ENCODE results near the gene TMEM217.

- TF ChIP-seq CTCF (IDR thresholded peaks at IDR 0.05; ENCODE audit: poor library complexity) (no peak), EZH2phosphoT487 (IDR thresholded peaks at IDR 0.05; ENCODE audit: low read depth, severe bottlenecking, unreplicated experiment) (no peak)
These were observed 45.7 kb downstream of the TMEM217 start for GRCh38 chr6:37212268-37212667.

Data from hepatocyte (in vitro differentiated cells).